Fibroblast of skin of right quadriceps (primary cell): ENCODE measurements around the gene TNIK.

Experiments used
- DNase-seq: peaks from one replicate; pipeline ENCODE4 v3.0.0-alpha.2; 2013

The TNIK gene

DNA sequence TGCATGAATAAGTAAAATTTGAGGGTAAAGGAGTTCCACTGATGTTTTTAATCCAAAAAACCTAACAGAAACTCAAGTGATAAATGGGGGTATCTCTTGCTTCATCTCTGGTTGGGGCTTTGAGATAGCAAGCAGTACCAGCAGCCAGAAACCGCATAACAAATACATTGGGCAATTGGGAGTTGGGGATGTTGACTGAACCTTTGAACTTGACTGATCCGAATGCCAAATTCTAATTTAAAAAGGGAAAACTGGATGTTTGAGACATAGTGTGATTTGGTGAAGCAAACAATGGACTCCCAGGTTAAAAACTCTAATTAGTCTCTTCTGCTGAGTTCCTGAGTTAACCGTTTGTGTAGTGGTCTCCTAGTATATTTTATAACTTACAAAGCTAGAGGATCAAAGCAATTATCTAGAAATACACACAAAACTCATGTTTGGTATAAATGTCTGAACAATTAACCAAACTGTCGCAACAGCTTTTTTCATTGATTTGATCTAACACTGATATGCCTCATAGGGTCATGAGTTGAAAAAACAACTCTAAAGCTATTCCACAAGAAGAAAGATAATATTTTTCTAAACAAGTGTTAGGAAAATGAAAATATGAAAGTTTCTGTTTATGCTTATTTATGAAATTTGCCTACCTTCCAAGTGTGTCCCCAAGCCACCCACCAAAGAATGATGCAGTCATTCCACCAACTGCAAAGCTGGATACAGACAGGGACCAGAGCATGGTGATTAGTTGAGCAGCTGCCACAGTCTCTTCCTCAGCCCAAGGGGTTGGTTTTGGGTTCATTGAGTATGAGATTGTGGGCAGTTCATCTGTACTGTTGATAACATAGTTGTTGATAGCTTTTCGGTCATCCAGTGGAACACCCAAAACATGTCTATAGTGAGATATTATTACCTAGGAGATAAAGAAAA lies 446.1 kb downstream of the TNIK start:
- DNase-seq, result no peak

DNA sequence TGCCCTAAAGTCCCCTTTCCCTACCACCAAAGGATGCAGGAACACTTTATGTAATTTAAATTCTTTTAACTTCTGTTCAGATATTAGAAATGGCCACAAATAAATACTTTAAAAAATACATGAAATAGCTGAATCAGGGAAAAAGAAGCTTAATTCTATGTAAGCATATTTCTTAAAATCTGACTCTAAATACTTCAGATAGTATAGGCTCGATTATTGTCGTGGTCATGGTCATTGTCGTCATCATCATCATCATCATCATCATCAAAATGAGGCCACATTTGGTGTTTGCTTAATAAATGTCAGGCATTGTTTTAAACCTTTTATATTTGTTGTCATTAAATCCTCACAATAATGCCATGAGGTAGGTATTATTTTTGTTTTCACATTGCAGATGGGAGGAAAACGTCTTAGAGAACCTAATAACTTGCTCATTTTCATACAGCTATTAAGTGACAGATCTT lies 448.3 kb downstream of the TNIK start:
- no peak for DNase-seq
